HG02973 (cell line): ENCODE results near the gene JAKMIP1.

ENCODE experiments used
- ATAC-seq: cut with Tn5 transposase; IDR thresholded peaks from one replicate; pipeline ENCODE4 v1.9.1; 2021; ENCODE audit warnings: moderate library complexity; ENCODE audit not compliant: unreplicated experiment

The JAKMIP1 gene

DNA sequence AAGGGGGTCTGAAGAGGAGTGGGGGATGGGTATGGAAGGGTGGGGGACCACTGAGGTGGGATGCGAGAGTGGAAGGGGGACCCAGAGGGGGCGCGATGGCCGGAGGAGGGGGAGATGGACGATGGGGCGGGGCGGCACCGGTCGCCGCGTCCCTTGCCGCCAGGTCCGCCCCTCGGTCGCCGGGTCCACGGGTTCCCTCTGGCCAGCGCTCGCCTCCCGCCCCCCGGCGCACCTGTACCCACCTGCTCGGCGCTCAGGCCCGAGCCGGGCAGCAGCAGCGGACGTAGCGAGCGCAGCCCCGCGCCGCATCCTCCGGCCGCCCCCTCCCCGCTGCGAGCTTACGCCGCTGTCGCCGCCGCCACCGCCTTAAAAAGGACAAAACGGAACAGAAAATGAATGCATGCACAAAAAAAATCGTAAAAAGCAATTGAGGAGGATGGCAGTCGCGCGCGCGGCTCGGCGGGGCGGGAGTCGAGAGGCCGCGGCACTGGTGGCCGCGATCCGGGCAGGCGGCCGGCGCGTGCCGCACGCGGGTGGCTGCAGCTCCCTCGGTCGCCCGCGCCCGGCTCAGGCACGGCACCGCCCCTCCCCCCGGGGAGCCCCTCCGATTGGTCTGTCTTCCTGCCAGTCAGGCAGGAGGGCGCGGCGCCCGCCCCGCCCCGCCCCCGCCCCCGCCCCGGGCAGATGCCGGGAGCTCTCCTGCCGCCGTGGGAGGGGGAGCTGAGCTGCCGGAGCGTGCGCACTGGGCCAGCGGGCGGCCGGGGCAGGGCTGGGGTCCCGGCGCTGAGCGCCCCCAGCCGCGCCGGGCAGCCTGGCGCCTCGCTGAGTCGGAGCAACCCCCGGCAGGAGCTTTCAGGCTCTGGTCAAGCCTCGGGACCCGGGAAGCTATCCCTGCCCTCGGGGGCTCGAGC, at the start of gene JAKMIP1:
Gene JAKMIP1 (minus strand): TSS at position 539 of the 911 bp plus-strand sequence. CDS start 87,699 bp downstream, outside the sequence.
- peak; percentile 66 for ATAC-seq

DNA sequence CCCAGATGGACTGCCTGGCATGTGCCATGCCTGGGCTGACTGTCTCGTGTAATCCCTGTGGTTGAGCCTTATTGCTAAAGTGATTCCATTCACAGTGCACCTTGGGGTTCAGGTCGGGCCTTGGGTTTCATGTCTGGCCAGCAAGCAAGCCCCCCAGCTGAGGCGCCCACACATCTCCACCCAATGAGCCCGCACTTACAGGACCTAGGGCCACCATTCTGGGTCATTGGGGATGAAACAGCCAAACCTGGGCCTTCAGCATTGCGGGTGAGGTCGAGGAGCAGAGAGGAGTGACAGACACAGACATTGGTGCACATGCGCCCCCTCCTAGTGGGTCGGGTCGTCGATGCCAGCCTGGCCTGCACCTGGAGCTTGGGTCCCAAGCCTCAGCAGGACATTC, 48.0 kb upstream of the JAKMIP1 start:
- no peak for ATAC-seq

DNA sequence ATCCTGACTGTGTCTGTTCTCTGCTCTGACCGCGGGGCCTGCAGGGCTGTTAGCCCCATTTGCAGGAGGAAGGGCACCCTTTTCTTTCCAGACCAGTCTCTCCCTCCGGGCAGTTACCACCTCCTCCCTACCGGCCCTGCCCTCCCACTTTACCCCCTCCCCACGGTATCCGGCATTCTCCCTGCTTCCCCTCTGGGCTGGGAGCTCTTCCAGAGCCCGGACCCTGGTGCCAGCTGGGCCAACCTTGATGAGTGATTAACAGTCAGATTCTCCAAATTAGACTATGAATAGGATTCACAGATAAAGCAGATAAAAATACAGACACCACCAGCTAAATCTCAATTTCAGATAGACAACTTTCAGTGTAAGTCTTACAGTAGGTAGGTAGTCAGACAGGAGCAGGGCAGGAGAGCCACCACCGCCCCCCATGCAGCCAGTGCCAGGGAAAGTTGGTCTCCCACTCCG, 45.9 kb upstream of the JAKMIP1 start:
- ATAC-seq: no peak

DNA sequence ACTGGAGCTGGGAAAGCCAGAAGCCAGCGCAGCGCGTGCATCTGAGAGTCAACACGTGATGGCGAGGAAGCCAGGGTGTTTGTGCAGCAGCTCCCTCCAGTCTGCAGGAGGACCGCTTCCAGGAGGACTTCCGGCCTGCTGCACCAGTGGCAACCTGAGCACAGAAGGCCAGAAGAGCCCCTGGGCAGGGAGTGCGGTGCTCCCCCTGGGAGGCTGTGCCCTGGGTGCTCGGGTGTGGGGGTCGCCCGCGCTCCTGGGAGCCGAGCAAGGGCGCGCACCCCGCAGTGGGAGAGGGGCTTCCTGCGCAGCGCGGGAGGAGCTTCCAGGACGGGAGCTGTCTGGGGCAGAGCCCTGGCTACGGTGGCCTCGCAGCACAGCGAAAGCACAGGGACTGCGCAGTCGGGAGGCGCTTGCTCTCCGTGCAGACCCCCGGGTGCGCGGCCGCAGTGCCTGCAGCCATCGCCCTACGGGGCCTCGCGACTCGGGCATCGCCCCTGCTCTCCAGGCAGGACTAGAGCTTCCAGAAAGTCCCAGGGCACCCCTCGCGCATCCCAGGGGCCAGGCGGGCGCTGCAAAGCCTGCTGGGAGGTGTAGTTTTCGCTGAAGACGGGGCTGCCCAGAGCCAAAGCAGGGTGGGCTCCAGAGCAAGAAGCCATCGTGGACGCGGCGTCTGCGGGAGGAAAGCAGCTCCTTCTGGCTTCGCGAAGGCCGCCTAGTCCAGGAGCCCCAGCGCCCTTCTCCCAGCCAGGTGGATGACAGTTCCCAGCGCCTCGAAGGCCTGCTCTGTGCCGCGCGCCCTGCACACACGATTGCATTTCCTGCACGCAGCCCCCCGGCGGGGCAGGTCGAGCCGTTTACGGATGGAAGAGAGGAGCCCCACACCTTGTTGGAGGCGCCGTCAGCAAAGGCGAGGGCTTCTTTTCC, 45.2 kb upstream of the JAKMIP1 start:
- no peak for ATAC-seq

DNA sequence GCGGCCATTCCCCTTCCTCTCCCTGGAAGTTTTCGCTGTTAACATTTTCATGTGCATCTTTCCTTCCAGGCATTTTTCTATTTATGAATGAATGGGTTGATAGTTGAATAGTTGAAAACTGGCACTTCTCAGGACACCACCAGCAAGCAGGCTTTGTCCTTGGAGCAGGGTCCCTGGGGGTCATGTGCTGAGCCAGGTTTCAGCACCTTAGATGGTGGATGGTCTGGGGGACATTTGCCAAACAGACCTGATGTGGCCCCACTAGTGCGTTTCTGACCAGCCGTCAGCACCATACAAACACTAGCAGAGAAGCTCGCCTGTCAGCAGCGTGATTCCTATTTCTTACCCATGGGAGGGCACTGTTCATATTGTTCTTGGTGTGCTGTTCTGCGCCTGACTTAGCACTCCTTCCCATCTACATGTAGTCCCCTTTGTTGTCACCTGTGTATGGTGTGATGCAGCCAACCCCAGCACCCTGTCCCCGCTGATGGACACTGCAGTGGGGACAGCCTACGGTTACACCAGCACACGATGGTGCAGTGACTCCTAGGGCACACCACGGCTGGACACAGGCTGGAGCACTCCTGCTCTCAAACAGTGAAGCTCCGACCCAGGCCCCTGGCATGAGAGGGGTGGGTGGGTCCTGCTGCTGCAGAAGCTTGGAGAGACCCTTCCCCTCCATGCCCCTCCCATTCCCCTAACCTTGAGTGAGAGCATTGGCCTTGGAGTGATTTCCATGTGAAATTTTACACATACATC, 42.1 kb upstream of the JAKMIP1 start:
- no peak for ATAC-seq

DNA sequence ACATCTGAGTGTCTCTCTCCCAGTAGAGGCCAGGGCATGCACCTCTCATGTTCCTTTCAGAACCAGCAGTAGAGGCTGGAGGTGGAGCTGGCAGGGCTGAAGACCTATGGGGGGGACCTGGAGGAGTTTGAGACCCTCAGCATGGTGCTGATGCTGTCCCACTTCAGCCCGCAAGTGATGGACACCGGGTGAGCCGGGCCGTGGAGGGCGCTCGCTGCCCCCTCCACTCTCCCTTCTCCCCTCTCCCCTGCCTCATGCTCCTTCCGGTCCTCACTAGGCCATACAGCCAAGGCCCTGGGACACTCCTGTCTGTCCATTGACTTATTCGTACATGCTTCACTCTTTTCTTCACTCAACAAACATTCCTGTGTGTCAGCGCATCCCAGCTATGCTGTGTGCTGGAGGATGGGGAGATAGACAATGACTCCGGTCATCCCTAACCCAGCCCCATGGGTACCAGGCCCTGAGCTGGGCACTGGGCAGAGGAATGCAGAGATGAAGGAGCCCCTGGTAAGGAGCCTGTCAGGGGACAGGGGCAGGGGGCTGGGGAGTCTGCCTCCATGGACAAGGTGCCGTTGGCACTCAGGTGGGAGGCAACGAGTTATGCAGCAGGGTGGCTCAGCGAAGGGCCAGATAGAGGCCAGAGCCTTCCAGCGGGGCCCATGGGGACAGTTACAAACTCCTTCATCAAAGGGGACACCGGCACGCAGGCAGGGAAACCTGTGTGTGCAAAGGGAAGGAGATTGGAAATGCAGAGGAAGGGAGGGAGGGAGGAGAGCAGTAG, 40.9 kb upstream of the JAKMIP1 start:
- no peak for ATAC-seq

DNA sequence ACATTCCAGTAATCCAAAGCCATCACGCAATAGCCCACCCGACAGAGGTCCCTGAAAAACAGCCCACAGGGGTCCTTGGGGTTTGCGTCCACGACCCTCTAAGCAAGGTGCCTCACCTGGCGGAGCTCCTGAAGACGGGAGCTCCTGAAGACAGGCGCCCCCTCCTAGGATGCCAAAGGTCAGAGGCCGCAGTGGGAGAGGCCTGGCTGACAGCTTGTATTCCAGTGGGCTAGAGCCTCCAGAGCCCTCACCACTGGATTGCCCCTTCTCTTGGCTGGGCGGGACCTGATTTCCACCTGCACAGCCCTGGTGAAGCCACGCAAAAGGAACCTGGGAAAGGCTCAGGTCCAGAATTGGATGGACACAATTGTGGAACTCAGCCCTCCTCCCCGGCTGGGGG, 39.6 kb upstream of the JAKMIP1 start:
- ATAC-seq: no peak

DNA sequence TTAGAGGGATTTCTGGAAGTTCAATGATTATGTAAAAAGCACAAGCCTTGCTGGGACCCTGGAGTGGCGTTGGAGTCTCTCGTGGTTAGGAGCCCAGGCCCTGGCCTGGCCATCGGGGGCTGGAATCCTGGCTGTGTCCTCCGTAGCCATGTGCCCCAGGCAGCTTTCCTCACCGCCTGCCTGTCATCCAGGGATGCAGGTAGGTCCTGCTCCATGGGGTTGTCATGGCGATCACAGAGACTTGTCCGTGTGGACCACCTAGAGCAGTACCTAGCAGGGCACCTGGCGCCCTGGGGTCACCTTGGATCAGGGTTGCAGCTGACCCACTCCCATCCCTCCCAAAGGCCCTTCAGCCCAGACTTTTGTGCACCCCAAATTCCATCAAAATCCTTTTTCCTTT, 39.1 kb upstream of the JAKMIP1 start:
- no peak for ATAC-seq

DNA sequence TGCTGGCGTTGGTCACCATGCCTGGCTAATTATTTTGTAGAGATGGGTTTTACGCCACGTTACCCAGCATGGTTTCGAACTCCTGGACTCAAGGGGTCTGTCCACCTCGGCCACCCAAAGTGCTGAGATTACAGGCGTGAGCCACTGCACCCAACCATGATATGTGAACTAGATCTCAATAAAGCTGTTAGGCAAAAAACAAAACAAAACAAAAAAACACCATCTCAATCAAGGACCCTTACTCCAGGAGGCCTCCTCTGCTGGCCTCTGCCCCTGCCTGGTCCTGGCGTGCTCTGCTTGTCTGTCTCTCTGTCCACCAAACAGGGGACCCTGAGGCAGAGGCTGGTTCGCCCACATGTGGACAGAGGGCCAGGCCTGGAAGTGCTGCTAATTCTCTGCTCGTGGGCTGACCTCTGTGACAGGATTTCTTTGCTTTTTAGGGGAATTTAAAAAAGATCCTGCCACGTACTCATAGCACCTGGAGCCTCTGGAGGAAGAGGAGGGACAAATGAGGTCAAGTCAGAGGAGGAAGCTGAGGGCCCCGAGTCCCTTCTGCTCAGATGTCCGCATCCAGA, 36.6 kb upstream of the JAKMIP1 start:
- ATAC-seq: no peak

DNA sequence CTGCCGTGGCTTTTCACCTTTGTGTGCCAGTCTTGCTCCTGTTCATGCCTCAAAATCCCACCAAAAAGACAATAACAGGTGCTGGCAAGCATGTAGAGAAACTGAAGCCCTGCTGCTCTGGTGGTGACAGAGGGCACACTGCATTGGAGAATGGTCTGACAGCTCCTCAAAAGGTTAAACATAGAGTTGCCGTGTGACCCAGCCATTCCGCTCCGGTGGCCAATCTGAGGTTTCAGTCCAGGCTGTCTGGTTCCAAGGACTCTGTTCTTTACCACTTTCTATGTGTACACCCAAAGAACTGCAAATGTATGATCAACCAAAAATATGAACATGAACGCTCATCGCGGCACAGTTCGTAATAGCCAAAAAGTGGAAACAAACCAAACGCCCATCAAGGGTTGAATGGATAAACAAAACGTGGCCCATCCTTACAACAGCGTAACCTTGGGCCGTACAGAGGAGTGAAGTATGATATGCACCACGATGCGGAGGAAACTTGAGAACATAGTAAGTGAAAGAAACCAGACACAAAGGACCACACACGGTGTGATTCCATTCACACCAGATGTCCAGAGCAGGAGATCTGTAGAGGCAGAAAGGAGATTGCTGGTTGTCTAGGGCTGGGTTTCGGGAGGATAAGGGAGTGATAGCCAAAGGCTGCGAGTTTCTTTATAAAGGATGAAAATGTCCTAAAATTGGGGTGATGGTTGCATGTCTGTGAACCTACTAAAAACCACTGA, 35.7 kb upstream of the JAKMIP1 start:
- ATAC-seq: no peak

DNA sequence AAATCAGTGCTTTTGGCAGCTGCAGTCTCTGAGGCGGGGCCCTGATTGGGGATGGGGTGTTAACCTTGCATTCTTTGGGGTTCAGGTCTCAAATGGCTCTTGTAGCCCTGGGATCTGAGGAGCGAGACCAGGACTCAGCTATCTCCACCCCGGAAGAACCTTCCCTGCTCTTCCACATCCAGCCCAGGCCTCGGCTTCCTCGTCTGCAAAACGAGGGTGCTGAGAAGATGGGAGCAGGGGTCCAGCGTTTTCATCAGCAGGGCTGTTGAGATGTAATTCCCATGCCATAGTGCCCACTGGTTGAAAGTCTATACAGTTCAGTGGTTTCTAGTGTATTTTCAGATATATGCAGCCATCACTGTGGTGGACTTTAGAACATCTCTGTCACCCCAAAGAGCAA, 34.7 kb upstream of the JAKMIP1 start:
- ATAC-seq: no peak

DNA sequence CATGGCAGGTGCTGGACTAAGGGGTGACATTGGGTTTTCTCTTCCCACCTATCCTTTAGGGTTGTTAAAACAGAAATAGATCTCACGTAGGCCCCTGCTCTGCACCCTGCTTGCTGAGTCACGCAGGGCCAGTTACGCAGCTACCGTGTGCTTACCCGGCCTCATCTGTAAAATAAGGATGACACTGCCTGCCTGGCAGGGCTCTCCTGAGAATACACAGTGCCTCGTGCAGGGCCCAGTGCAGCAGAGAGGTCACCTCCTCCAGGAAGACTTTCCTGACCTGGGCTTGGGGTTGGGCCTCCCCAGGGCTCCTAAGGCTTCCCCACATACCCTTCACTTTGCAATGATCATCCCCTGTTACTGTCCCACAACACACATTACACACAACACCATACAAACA, 33.6 kb upstream of the JAKMIP1 start:
- no peak for ATAC-seq

DNA sequence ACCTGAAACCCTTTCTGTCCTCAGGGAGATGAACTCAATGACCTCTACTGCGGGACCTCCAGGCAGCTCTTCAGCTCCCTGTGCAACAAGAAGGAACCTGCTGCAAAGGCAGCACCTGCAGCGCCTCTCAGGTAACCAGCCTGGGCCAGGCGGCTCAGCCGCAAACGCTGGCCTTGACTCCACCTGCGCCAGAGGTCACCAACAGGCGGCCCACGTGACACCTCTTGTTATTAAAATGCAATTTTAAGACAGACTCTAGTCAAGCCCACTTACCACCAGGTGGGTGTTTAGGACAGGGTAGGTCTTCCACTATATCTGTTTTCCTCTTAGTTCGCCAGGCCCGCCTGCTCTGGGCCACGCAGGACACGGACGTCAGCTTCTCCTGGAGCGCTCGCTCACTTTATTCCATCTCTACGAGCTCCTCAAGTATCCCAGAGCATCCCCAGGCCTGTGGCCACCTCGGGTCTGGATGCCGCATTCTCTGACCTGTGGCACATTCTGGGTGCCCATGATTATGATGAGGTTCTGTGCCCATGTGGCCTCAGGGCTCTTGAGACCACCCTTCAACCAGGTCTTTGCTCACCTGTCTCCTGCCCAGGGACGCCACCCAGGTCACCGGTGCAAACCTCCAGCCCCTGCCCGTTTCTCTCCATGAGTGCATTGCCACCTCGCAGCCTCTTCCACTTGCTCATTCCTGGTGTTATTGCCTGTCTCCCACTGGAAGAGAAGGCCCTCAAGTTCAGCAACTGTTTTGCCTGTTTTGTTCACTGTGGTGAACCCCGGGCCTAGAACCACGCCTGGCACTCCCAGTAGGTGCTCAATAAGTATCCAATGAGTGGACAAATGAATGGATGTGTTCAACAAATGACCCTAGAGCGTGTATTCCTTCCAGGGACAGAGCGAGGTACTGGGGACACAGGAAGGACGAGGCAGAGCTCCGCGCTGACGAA, 32.8 kb upstream of the JAKMIP1 start:
- ATAC-seq: no peak

DNA sequence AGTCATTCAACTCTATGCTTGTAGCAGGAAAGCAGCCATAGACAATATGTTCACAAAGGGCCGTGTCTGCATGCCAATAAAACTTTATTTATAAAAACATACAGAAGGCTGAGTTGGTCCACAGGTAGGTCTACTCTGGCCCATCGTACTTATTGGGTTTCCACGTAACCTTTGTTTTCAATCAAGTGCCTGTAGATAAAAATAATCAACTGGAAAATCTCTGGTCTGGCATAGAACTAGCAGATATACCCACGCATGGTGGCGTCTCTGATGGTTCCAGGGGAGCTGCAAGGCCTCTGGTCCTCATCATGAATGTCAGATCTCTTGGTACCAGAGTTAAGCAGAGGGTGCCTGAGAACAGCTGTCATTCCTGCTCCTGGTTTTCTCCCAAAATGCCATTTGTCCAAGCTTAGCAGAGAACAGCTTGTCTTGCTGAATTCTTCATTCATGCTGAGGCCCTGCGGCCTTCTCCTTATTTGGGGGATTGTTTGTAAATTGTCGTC, 31.4 kb upstream of the JAKMIP1 start:
- ATAC-seq: no peak

DNA sequence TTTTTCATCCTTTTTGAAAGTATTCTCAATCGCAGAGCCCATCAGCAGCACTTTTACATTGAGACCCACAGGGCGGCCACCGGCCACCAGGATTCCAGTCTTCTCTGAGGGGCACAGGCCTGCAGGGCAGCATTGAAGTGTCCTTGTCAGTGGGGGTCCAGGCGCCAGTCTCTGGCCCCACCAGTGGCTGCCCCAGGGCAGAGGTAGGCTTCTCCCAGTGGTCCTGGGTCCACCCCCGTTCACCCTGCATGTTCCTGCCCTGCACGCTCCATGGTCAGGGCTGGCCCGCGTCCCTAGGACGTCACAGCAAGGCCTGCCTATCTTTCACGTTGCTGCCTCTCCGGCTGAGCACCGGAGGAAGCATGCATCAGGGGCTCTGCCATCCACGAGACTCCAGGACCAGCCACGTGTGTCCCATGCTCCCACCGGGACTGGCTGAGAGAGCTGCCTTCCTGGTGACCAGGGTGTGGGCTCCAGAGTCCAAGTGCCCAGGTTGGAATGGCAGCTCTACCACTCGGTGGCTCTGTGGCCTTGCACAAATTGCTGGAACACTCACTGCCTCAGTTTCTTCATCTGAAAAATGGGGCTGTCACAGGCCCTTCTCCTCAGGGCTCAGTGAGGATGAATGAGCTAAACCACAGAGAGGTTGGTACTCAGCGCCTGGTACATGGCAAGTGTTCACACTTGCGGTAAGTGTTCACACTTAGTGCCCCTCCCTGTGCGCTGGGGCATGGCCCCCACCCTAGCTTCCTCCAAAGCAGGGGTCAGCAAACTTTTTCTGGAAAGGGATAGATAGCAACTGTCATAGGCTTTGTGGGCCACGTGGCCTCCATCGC, 30.7 kb upstream of the JAKMIP1 start:
- no peak for ATAC-seq

DNA sequence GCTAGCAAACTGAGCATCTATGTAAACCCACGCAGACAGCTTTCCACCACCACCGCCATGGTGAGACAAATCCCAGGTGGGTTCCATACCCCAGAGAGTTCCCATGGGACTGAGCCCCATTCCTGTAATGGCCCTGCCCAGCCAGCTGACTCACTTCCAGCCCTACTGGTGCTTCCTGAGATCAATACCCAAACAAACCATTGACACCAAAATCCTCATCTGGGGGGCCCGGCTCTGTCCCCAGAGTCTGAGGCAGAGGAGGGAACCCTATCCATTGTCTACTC, 30.1 kb upstream of the JAKMIP1 start:
- ATAC-seq: no peak
